ENCODE data around the gene TIAL1.
"Not testable (repeated sequence)": the region's sequence is repeated elsewhere in the genome, so short reads cannot be mapped to it uniquely, and the experiment has no call there.

The TIAL1 gene

DNA sequence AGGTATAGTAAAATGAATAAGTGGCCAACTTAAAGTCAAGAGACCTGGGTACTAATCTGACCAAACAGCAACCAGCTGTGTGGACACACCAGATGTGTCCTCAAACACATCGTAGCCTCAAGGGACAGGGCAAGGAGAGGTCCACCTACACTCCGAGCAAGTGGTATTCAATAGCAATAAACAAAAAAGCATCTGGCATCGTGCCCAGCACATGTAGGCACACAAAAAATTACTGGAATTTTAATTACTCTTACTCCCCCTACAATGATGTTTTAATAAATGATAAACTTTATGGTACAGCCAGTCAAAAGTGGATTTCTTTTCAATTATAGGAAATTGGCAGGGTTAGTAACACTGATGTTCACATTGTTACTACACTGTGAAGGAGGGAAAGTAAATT lies 50.8 kb downstream of the TIAL1 start:
- no peak for DNase-seq

- DNase-seq = no peak
Measured at GRCh38 chr10:119545310-119545709, 51.5 kb downstream of the TIAL1 start.

DNA sequence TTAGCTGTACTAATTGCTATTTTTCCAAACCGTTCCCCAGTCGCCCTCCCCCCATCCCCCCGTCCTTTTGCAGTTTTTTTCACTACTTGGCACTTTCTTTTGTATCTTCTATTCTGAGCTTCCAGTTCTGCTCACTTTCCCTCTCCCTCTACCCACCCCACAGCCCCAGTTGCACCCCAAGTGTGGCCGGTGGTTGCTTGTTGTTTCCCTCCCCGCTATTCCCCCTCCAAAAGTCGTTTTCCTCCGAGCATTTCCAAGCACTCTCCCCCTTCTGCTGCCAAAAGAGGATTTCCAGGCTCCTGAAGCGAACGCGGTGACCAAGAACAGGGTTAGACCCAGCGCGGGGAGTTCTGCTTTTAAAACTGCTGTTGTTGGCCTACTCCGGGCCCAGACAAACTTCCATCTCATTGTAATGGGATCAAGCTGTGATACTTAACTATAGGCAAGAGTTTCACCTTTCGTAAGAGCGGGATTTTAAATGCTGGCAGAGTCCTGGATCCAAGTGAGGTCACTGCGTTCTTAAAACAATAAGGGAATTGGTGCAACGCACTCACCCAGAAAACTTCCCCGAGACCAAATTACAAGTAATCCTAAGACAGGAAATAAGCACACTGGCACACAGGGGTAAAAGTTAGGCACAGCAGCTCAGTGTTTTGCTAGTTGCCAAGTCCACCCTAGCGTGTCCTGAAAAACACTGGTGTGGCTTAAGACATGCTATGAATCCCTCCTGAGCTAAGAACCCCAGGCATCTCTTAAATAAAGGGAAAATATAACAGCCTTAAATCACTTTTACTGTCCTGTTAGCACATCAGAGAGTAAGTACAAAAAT lies 52.7 kb downstream of the TIAL1 start:
- DNase-seq = no peak

- DNase-seq = peak; percentile 63
Measured at GRCh38 chr10:119542988-119543813, 53.6 kb downstream of the TIAL1 start.

- peak; percentile 86 for DNase-seq
Measured at GRCh38 chr10:119542357-119542987, 54.3 kb downstream of the TIAL1 start, which contains the start of gene RGS10. TSS of gene RGS10 (minus strand) at chr10:119542719. CDS start at chr10:119542638, 81 bp downstream.

- peak; percentile 58 for DNase-seq
Measured at GRCh38 chr10:119541459-119542356, 55.1 kb downstream of the TIAL1 start.

DNA sequence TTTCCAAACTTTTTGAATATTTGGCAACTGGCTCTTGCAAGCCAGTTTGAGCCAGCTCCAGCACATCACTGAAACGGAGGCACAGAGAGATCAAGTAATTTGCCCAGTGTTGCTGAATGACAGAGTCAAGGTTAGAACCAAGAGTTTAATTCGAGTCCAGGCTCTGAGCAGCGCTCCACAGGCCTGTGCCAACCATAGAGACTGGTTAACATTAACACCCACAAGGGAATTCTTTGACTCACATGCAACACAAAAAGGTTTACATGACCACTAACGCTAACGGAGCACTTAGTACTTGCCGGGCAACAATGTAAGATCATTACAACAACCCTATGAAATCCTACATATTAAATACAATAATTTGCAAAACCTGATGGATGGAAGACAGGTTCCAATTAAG lies 55.7 kb downstream of the TIAL1 start:
- peak; percentile 35 for DNase-seq

GRCh38 chr10:119540038-119540437 lies 56.7 kb downstream of the TIAL1 start:
- no peak for DNase-seq

GRCh38 chr10:119539359-119539825 lies 57.4 kb downstream of the TIAL1 start:
- DNase-seq = no peak

- DNase-seq = peak; percentile 42
Measured at GRCh38 chr10:119538632-119539358, 58.0 kb downstream of the TIAL1 start.

DNA sequence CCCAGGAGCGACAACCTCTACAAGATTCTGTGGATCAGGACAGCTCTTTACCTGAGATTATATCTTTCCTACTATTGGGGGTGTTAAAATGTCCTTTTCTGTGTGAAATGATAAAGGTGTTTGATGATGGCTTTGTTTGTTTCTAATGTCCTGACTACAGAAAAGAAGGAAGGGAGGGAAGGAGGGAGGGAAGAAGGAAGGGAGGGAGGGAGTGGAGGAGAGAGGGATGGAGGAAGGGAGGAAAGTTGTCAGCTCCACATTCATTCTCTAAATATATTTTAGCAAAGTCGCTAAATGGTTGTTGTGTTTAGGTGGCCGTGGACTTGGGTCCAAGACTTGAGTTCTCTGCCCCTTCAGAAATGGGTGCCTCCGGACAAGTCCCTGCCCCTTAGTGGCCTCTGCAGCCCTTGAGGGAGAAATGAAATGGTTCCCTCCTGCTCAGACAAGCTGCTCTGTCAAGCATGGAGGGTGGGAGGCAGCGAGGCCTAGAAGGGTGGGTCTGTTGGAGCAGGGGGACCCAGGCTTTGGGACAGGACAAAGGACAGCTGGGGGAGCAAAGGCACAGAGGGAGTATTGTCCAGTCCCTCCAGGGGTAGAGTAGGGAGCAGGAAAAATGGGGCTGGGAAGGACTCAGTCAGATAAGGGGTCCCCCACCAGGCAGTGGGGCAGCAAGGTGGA lies 58.7 kb downstream of the TIAL1 start:
- DNase-seq = no peak

- no peak for DNase-seq
Measured at GRCh38 chr10:119536508-119537025, 60.2 kb downstream of the TIAL1 start.

GRCh38 chr10:119535837-119536507 lies 60.8 kb downstream of the TIAL1 start:
- no peak for DNase-seq

DNA sequence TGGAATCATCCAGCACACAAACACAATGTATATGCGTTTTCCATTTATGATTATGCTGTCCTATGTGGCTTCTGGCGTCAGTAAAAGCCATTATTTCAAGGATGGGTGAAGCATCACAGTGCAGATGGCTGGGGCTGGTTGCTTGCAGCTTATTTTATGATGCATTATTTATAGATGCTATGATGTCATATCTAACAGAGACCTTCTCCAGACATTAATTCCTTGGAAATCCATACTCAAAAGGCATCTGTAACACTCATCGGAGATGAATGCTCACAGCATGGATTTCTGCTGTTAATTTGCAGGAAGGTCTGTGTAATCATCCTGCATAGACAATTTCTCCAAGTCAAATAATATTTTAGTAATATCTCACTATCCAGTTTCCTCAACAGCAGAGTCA lies 61.5 kb downstream of the TIAL1 start:
- no peak for DNase-seq

DNA sequence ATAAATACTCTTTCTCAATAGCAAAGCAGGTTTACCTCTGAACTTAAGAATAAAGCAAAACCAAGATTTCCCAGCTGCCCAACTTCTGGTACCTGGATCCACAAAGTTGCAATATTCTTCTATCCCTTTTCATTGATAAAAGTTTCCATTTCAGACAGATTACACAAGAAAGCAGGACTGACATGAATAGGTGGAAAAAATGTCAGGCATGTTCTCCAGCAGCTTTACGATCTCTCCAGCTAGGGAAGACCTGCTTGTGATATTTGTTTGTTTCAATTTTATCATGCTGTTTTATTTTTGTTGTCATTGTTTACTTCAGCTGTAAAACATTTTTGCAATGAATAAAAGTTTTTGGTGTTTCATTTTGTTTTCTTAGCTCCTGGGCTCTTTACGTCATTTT lies 63.3 kb downstream of the TIAL1 start:
- DNase-seq = no peak

GRCh38 chr10:119532791-119533190 lies 64.0 kb downstream of the TIAL1 start:
- DNase-seq = not testable (repeated sequence)

DNA sequence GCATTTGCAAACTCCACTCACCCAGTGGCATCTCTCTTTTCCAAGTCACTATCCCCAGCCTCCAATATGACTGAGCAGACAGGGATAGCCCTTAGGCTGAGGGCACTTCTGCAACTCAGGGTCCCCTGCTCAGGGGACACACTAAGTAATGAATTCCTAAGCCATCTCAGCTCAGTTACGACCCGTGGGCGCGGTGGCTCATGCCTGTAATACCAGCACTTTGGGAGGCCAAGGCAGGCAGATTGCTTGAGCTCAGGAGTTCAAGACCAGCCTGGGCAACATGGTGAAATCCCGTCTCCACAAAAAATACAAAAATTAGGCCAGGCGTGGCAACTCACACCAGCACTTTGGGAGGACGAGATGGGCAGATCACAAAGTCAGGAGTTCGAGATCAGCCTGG lies 64.5 kb downstream of the TIAL1 start:
- not testable (repeated sequence) for DNase-seq

- no peak for DNase-seq
Measured at GRCh38 chr10:119531067-119531466, 65.7 kb downstream of the TIAL1 start.

GRCh38 chr10:119528663-119529237 lies 68.0 kb downstream of the TIAL1 start:
- not testable (repeated sequence) for DNase-seq
